GF-D8 (cell line): ENCODE results near the gene FAM193B.

Experiments
- DNase-seq: peaks from one replicate; lab custom pipeline; 2025; lab: John Stamatoyannopoulos, UW

FAM193B gene

GRCh38 chr5:177500685-177501522 lies 53.5 kb downstream of the FAM193B start:
- DNase-seq = peak; percentile 30

GRCh38 chr5:177499842-177500241 lies 54.5 kb downstream of the FAM193B start:
- DNase-seq = no peak

GRCh38 chr5:177498013-177498787 lies 56.2 kb downstream of the FAM193B start:
- DNase-seq = no peak

DNA sequence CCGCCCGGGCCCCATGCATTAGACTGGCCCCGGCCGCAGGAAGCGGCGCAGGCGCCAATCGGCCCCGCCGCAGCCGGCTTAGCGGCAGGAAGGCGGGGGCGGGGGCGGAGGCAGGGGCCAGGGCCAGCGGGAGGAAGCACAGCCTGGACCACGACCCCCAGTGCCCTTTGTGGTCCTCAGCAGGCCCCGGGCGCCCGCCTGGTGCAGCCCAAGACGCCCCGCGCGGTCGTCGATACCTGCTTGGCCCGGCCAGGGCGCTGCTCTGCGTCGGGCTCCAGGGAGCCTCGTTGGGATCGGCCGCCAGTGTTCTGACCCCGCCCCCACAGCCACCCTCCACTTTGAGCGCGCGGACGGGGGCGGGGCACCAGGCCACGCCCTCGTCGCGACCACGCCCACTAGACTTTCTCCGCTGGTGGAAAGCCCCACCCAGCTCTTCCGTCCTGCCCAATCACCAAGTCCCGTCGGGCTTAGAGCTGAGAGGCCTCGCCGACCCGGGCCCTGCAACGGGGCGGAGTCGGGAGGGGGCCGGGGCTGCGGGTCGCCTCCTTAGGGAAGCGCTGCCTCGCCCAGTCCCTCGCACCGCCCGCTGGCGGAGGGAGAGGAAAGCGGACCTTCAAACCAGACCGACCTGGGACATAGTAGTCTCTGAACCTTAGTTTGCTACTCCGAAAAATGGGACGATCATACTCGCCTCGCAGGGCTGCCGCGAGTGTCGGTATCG lies 56.9 kb downstream of the FAM193B start, which contains the start of gene PDLIM7:
Gene PDLIM7 (minus strand): TSS at position 313 of the 721 bp plus-strand sequence. CDS start 1,092 bp downstream, outside the sequence.
- DNase-seq = peak; percentile 89

GRCh38 chr5:177496727-177497291 lies 57.6 kb downstream of the FAM193B start:
- no peak for DNase-seq

- DNase-seq = no peak
Measured at GRCh38 chr5:177496070-177496726, 58.2 kb downstream of the FAM193B start.

- no peak for DNase-seq
Measured at GRCh38 chr5:177495243-177496060, 58.9 kb downstream of the FAM193B start.

- peak; percentile 58 for DNase-seq
Measured at GRCh38 chr5:177494346-177495195, 59.8 kb downstream of the FAM193B start.

DNA sequence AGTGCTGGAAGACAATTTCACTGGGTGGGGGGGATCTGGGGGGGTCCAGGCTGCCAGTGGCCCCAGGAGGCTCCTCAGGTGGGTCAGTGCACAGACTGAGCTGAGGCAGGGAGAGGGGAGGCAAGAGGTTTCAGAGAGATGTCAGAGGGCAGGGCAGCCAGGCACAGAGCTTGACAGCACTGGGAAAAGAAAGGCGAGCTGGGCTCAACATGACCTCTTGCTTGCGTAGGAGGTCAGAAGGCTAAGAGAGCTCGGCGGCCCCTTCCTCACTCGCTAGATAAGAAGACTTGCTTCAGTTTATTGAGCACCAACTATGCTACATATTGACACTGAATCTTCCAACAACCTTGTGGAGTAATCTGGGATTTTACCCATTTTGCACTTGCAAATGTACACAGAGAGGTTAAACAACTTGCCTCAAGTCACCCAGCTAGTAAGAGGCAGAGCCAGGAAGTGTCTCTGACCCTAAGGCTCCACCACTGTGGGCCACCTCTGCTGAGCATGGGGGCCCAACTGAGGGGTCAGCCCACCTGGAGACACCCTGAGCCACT lies 60.5 kb downstream of the FAM193B start:
- no peak for DNase-seq

- DNase-seq = no peak
Measured at GRCh38 chr5:177492841-177493240, 61.5 kb downstream of the FAM193B start.

GRCh38 chr5:177491983-177492746 lies 62.2 kb downstream of the FAM193B start:
- DNase-seq = no peak

DNA sequence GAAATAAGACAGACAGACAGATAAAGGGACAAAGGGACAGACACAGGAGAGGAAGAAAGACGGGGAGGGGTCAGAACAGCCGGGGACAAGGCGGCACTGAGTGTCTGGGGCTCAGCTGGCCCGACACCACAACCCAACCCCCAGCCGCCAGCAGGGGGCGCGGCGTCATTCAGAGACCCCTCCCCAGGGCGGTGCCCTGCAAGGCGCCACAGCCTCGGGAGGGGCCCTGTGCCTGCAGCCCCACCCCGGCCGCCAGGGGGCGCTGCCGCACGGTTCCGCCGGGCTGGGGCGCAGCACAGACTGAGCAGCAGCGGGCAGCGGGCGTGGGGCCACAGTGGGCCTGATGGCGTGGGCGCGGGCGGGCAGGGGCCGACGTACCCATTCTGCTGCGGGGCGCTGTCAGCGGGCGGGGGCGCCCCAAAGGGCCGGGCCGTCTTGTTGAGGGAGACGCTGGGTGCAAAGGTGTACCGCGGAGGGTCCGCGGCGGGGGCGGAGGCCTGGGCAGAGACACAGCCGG lies 62.9 kb downstream of the FAM193B start:
- DNase-seq = no peak

- DNase-seq = no peak
Measured at GRCh38 chr5:177490992-177491391, 63.4 kb downstream of the FAM193B start.

DNA sequence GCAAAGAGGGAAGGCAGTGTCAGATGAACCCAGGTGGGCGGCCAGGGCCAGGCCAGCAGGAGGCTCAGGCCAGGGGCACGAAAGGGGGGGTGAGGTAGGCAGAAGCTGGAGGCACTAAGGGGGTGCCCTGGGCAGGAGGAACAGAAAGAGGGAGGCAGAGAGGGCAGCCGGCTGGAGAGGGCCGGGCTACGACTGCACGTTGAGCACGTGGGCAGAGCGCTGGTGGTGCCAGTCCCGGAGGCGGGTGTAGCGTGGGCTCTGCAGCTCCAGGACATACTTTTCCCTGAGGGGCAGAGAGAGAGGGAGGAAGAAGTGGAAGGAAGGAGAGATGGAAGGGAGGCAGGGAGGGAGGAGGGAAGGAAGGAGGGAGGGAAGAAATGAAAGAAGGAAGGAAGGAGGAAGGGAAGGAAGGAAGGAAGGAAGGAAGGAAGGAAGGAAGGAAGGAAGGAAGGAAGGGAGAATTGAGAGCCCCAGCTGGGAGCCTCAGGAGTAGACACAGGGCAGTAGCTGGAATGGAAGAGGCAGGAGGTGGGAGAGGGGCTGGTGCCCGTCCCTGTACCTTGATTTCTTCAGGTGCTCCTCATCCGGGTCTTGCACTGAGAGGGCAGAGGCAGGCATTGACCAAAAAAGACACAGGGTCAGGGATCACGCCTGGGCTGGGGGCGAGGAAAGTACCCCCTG lies 63.9 kb downstream of the FAM193B start:
- no peak for DNase-seq

DNA sequence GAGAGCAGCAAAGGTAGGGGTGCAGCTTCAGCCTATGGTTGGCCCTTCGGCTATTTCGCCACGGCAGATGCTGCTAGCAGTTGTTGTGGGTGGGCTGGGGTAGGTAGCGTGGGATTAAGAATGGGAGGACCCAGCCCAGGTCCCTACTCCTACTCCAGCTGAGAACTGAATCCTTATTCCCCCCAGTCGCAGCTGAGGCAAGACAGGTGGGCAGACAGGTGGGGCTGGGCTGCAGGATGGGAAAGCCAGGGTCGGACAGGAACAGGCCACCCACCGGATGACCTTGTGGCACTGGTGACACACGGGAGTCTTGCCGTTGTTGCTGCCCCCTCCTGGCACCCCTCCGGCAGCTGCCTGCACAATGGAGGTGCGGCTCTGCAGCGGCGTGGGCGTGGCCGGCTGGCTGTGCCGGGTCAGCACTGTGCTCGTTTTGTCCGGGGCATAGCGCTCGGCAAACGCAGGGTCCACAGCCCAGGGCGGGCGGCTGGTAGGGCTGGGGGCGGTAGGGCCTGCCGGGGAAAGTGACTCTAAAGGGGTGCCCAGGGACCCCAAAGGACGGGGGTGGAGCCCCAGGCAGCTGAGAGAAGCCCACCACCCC lies 65.1 kb downstream of the FAM193B start:
- no peak for DNase-seq

GRCh38 chr5:177487975-177488374 lies 66.4 kb downstream of the FAM193B start:
- DNase-seq = no peak

GRCh38 chr5:177487144-177487543 lies 67.2 kb downstream of the FAM193B start:
- DNase-seq = no peak
